Measurements from ENCODE around the gene ZSCAN10.

GRCh38 chr16:3138823-3139426 lies 39.8 kb upstream of the ZSCAN10 start:
- no peak for TF ChIP-seq CREB1 (IDR thresholded peaks at IDR 0.05; ENCODE audit: low read depth)
- TF ChIP-seq TAF1 (IDR thresholded peaks at IDR 0.05; ENCODE audit: low read depth), result no peak
- no peak for TF ChIP-seq MAX (IDR thresholded peaks at IDR 0.05)
- TF ChIP-seq YY1 (IDR thresholded peaks at IDR 0.05; ENCODE audit: low read depth), result no peak
- TF ChIP-seq TEAD4 (IDR thresholded peaks at IDR 0.05), result no peak
- TF ChIP-seq CEBPB (IDR thresholded peaks at IDR 0.05), result no peak
- TF ChIP-seq EGR1 (IDR thresholded peaks at IDR 0.05), result no peak
- TF ChIP-seq RAD21 (IDR thresholded peaks at IDR 0.05; ENCODE audit: low read depth), result no peak
- no peak for TF ChIP-seq EP300 (IDR thresholded peaks at IDR 0.05; ENCODE audit: borderline replicate concordance)
- no peak for TF ChIP-seq REST (IDR thresholded peaks at IDR 0.05; ENCODE audit: low read depth)
- TF ChIP-seq ZBTB7A (IDR thresholded peaks at IDR 0.05; ENCODE audit: low read depth), result no peak
- no peak for TF ChIP-seq TCF12 (IDR thresholded peaks at IDR 0.05; ENCODE audit: low read depth)
